Tibial artery (tissue), 4 donors: Measurements from ENCODE around the gene ATP11A.

Source experiments
- DNase-seq, 2 donors: peaks; one replicate each; pipeline ENCODE4 v3.0.0-alpha.2; 2019
- H3K27ac ChIP-seq, 2 donors: fragments of 200-600 bp; sonication (generic) in 1 of 2; 1 replicate in 1 of 2; 2 replicates in 1 of 2; pipeline ENCODE4 v1.5.1; 2018 to 2019; ENCODE audit warnings: mild to moderate bottlenecking in 1 of 2
- H3K27me3 ChIP-seq, 2 donors: fragments of 200-600 bp; sonication (generic) in 1 of 2; one replicate each; pipeline versions ENCODE4 v1.5.1 to v1.6.0; 2016 to 2019
- H3K36me3 ChIP-seq, 3 donors: fragments of 200-600 bp; sonication (generic) in 2 of 3; one replicate each; pipeline ENCODE4 v1.5.1; 2016 to 2019; ENCODE audit warnings: mild to moderate bottlenecking in 2 of 3
- H3K4me1 ChIP-seq, 4 donors: fragments of 200-600 bp; sonication (generic) in 2 of 4; 1 replicate in 3 of 4; 2 replicates in 1 of 4; pipeline ENCODE4 v1.5.1; 2016 to 2019
- H3K4me3 ChIP-seq, 2 donors: fragments of 200-600 bp; sonication (generic) in 1 of 2; 1 replicate in 1 of 2; 2 replicates in 1 of 2; pipeline ENCODE4 v1.5.1; 2018 to 2019; ENCODE audit warnings: mild to moderate bottlenecking in 2 of 2
- H3K9me3 ChIP-seq, 3 donors: fragments of 200-600 bp; sonication (generic) in 1 of 3; one replicate each; pipeline ENCODE4 v1.5.1; 2016 to 2019
- intact Hi-C: fragments of 100-400 bp; cut with DNase I; formaldehyde crosslinking; loops from one replicate; pipeline ENCODE4 v1.15.0; 2023; ENCODE audit warnings: low total_unique reads
- TF ChIP-seq, protein P1 (sequence below), 2 experiments: fragments of 200-600 bp in 1 of 2; fragments of 450-650 bp in 1 of 2; IDR thresholded peaks; one replicate each; pipeline ENCODE4 v1.5.1; 2017 to 2019; ENCODE audit warnings: antibody characterized with exemption in 2 of 2, mild to moderate bottlenecking in 1 of 2, moderate library complexity in 1 of 2

Gene ATP11A

DNA sequence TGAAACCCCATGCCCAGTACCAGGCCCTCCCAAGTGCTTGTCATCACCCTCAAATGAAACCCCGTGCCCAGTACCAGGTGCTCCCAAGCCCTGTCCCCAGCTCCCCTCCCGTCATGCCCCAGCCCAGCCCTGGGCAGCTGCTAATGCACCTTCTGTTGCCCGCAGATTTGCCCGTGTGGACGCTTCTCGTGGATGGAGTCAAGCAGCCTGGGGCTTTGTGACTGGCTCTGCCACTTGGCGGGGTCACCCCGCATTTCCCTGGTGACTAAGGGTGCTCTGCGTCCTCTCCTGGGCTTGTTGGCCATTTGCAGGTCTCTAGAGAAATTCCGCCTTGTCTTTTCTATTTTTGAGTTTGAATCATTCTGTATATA is 82.7 kb downstream of the ATP11A start:
- Histone ChIP-seq H3K9me3 (no peaks in the 10 kb centered on the region), H3K4me3 (no peak overlapping the region), H3K36me3 (peaks cover 0 to 11% (median 0%) of the 10 kb centered on the region in 3 donors), H3K4me1 (no peaks in the 10 kb centered on the region), H3K27ac (no peak overlapping the region), H3K27me3 (no peaks in the 10 kb centered on the region)
- TF ChIP-seq, protein P1, sequence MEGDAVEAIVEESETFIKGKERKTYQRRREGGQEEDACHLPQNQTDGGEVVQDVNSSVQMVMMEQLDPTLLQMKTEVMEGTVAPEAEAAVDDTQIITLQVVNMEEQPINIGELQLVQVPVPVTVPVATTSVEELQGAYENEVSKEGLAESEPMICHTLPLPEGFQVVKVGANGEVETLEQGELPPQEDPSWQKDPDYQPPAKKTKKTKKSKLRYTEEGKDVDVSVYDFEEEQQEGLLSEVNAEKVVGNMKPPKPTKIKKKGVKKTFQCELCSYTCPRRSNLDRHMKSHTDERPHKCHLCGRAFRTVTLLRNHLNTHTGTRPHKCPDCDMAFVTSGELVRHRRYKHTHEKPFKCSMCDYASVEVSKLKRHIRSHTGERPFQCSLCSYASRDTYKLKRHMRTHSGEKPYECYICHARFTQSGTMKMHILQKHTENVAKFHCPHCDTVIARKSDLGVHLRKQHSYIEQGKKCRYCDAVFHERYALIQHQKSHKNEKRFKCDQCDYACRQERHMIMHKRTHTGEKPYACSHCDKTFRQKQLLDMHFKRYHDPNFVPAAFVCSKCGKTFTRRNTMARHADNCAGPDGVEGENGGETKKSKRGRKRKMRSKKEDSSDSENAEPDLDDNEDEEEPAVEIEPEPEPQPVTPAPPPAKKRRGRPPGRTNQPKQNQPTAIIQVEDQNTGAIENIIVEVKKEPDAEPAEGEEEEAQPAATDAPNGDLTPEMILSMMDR (IDR thresholded peaks at IDR 0.05) = no peak
- intact Hi-C loops = no loop called here
- no peak for DNase-seq

DNA sequence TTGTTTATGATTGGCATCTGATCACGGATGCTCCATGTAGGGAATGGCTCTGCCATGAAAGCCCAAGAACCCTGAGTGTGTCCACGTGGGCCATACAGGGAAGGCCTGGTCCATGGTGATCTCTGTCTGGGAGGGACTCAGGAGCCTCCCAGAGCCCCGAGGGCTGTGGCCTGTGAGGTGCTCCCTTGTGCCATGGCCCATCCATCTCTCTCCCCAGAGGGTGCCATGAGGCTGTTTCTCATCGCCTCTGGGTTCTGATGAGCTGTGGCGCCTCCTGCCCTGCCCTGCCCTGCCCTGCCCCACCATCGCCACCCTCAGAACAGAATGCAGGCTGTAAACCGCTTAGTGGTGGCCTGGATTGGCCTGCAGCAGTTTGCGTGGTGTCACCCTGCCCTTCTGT is 83.1 kb downstream of the ATP11A start:
- H3K4me3 ChIP-seq = no peak overlapping the region
- no peak for DNase-seq
- H3K9me3 ChIP-seq = no peaks in the 10 kb centered on the region
- no peaks in the 10 kb centered on the region for H3K4me1 ChIP-seq
- peaks cover 0 to 11% (median 0%) of the 10 kb centered on the region in 3 donors for H3K36me3 ChIP-seq
- TF ChIP-seq, protein P1 (IDR thresholded peaks at IDR 0.05) = no peak
- intact Hi-C loops = no loop called here
- no peaks in the 10 kb centered on the region for H3K27me3 ChIP-seq
- H3K27ac ChIP-seq = no peak overlapping the region

DNA sequence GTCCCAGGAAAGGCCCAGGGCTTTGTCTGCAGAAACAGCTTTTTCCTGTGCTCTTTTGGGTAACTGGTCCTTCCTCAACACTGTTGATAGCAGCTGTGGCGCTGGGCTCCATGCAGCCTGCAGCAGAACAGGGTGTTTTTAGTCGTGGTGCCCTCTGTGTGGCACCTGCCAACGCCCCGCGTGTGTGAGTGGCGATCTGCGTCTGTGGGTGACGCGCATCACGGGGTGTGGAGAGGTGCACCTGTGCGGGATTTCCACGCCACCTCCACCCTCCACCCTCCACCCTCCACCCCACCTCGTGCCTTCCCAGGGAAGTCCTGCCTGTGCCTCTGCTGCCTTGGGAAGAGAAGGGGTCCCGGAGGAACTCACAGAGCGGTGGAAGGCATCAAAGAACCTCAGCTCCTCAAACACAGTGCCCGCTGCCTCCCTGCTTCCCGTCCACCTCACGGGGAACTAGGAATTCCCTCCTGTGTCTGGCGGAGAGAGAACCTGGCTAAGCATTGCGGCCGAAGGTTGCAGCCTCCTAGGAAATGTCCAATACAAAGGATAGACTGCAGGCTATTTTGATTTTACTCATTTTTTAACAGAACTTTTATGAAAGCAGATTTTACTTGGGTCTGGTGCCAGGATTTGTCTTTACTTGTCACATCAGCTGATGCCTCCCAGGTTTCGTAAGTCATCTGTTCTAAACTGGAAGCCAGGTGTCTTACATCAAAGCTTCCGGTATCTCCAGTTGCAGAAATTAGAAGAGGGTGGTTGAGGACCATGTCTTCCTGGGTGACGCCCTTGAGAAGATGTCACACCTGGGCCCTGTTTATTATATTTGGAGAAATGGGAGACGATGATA is 84.0 kb downstream of the ATP11A start:
- Histone ChIP-seq H3K4me1 (no peaks in the 10 kb centered on the region), H3K36me3 (peaks cover 0 to 11% (median 0%) of the 10 kb centered on the region in 3 donors), H3K27me3 (no peaks in the 10 kb centered on the region), H3K9me3 (no peaks in the 10 kb centered on the region), H3K27ac (no peak overlapping the region), H3K4me3 (no peak overlapping the region)
- intact Hi-C loops = no loop called here
- no peak for DNase-seq
- TF ChIP-seq, protein P1 (IDR thresholded peaks at IDR 0.05) = no peak

DNA sequence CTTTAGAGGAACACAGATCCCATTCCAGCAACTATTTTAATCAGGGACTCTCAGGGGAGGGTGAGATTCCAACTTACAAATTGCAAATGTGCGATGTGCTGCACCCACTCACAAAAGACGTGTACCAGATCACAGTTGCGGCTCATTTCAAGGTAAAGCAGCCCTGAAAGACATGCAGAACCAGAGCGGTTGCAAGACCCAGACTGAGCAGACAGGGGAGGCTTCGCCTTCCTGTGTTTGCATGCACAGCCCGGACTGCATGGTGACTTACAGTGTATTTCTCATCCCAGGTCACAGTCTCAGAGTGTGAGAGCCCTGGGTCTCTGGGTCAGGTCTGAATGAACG is 84.6 kb downstream of the ATP11A start:
- no peak for DNase-seq
- peaks cover 0 to 11% (median 0%) of the 10 kb centered on the region in 3 donors for H3K36me3 ChIP-seq
- H3K4me3 ChIP-seq = no peak overlapping the region
- H3K27ac ChIP-seq = no peak overlapping the region
- H3K27me3 ChIP-seq = no peaks in the 10 kb centered on the region
- intact Hi-C loops = no loop called here
- TF ChIP-seq, protein P1 (IDR thresholded peaks at IDR 0.05) = no peak
- H3K9me3 ChIP-seq = no peaks in the 10 kb centered on the region
- H3K4me1 ChIP-seq = no peaks in the 10 kb centered on the region

DNA sequence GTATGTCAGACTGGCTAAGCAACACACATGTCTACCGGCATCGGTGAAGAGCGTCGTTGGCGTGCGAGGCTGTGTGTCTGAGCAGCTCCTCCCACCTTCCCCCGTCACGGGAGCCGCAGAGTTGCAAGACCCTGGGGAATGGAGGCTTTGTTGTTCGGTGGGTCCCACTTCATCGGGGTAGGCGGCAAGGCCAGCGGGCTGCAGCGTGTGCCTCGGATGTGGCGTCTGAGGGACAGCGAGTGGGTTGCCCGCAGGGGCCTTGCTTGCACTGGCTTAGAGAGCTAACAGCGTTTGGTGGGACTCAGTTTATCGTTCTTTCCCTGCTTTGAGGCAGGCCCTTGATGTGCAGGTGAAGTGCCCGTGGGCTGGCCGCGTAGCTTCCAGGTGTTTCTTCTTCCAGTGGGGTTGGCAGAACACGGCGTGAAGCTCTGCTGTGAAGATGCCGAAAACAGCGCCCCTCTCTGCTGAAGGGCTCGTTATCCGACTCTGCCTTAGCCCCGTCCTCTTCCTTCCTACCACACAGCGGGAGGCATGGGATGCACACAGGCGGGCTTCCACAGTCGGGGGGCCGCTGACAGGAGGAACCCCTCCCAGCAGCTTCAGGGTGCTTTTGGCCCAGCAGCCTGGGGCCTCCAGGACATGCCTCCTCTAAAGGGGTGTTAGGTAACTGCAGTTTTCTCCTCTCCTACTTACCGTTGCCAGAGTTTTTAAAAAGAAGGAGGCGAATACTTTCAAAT is 85.2 kb downstream of the ATP11A start:
- DNase-seq = no peak
- intact Hi-C loops = no loop called here
- no peaks in the 10 kb centered on the region for H3K27me3 ChIP-seq
- TF ChIP-seq, protein P1 (IDR thresholded peaks at IDR 0.05) = no peak
- H3K4me1 ChIP-seq = no peaks in the 10 kb centered on the region
- H3K36me3 ChIP-seq = peaks cover 0 to 8% (median 0%) of the 10 kb centered on the region in 3 donors
- no peak overlapping the region for H3K4me3 ChIP-seq
- no peak overlapping the region for H3K27ac ChIP-seq
- no peaks in the 10 kb centered on the region for H3K9me3 ChIP-seq
